Measurements from ENCODE around the gene OR51E1.

GRCh38 chr11:4680341-4680740 lies 36.6 kb downstream of the OR51E1 start:
- TF ChIP-seq, protein P1, sequence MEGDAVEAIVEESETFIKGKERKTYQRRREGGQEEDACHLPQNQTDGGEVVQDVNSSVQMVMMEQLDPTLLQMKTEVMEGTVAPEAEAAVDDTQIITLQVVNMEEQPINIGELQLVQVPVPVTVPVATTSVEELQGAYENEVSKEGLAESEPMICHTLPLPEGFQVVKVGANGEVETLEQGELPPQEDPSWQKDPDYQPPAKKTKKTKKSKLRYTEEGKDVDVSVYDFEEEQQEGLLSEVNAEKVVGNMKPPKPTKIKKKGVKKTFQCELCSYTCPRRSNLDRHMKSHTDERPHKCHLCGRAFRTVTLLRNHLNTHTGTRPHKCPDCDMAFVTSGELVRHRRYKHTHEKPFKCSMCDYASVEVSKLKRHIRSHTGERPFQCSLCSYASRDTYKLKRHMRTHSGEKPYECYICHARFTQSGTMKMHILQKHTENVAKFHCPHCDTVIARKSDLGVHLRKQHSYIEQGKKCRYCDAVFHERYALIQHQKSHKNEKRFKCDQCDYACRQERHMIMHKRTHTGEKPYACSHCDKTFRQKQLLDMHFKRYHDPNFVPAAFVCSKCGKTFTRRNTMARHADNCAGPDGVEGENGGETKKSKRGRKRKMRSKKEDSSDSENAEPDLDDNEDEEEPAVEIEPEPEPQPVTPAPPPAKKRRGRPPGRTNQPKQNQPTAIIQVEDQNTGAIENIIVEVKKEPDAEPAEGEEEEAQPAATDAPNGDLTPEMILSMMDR (IDR thresholded peaks at IDR 0.05; ENCODE audit: insufficient read depth, low read length, poor library complexity, severe bottlenecking): no peak
- no peak for TF ChIP-seq EZH2phosphoT487 (conservative IDR thresholded peaks at IDR 0.05; ENCODE audit: low read length)
